NCI-H1436 treated with DMSO at 0.1 percent for 48 hours (cell line): ENCODE results near the gene MAPK1.
"Not testable (repeated sequence)": the region's sequence is repeated elsewhere in the genome, so short reads cannot be mapped to it uniquely, and the experiment has no call there.

Experiments used
- DNase-seq: peaks from one replicate; lab custom pipeline; 2025; lab: John Stamatoyannopoulos, UW

The MAPK1 gene

GRCh38 chr22:21881841-21882753, 14.7 kb upstream of the MAPK1 start:
- no peak for DNase-seq

- DNase-seq, result no peak
These were observed 9.2 kb upstream of the MAPK1 start for GRCh38 chr22:21876486-21877176.

GRCh38 chr22:21874953-21875352, 7.5 kb upstream of the MAPK1 start:
- not testable (repeated sequence) for DNase-seq

- no peak for DNase-seq
These were observed 6.2 kb upstream of the MAPK1 start for GRCh38 chr22:21873619-21874018.

- DNase-seq, result not testable (repeated sequence)
These were observed 5.3 kb upstream of the MAPK1 start for GRCh38 chr22:21872741-21873140.

GRCh38 chr22:21868651-21869050, 1.2 kb upstream of the MAPK1 start:
- DNase-seq, result no peak

- no peak for DNase-seq
These were observed 465 bp downstream of the MAPK1 start for GRCh38 chr22:21866833-21867527.

GRCh38 chr22:21865041-21865440, 2.4 kb downstream of the MAPK1 start:
- no peak for DNase-seq

GRCh38 chr22:21862386-21863245, 4.8 kb downstream of the MAPK1 start:
- no peak for DNase-seq

GRCh38 chr22:21861851-21862250, 5.6 kb downstream of the MAPK1 start:
- DNase-seq, result no peak

- DNase-seq, result no peak
These were observed 6.1 kb downstream of the MAPK1 start for GRCh38 chr22:21861264-21861848.

GRCh38 chr22:21860491-21861039, 6.9 kb downstream of the MAPK1 start:
- DNase-seq, result no peak

GRCh38 chr22:21858025-21858764, 9.2 kb downstream of the MAPK1 start:
- DNase-seq, result no peak

- DNase-seq, result no peak
These were observed 9.9 kb downstream of the MAPK1 start for GRCh38 chr22:21857481-21857914.

GRCh38 chr22:21856868-21857267, 10.6 kb downstream of the MAPK1 start:
- no peak for DNase-seq

GRCh38 chr22:21856197-21856596, 11.2 kb downstream of the MAPK1 start:
- DNase-seq, result no peak

- no peak for DNase-seq
These were observed 11.8 kb downstream of the MAPK1 start for GRCh38 chr22:21855676-21856075.

- no peak for DNase-seq
These were observed 16.8 kb downstream of the MAPK1 start for GRCh38 chr22:21850660-21851059.

- DNase-seq, result no peak
These were observed 18.0 kb downstream of the MAPK1 start for GRCh38 chr22:21849489-21849888.

GRCh38 chr22:21848057-21848456, 19.4 kb downstream of the MAPK1 start:
- not testable (repeated sequence) for DNase-seq
